Testis (tissue), 2 donors: ENCODE data around the gene UCMA.

Experiments
- CTCF ChIP-seq, 3 experiments: fragments of 450-650 bp in 2 of 3; fragments of 200-600 bp in 1 of 3; sonication (generic) in 1 of 3; IDR thresholded peaks; one replicate each; pipeline ENCODE4 v1.5.1; 2016 to 2019; ENCODE audit warnings: antibody characterized with exemption in 3 of 3, mild to moderate bottlenecking in 2 of 3, moderate library complexity in 1 of 3
- POLR2A ChIP-seq: fragments of 450-650 bp; IDR thresholded peaks from one replicate; pipeline ENCODE4 v1.6.1; 2017; ENCODE audit warnings: antibody characterized with exemption, mild to moderate bottlenecking, moderate library complexity

GRCh38 chr10:13268841-13269240 is 34.7 kb upstream of the UCMA start:
- no peak for TF ChIP-seq CTCF (IDR thresholded peaks at IDR 0.05)
- TF ChIP-seq POLR2A = no peak
